Fibroblast of the aortic adventitia (primary cell): ENCODE data around the gene DLL1. TPM values are rescaled to one million over a fixed set of nuclear protein-coding genes. Genes with fewer than 3 reads are reported as not detected.

ENCODE experiments used
- DNase-seq: peaks from one replicate; pipeline ENCODE4 v3.0.0-alpha.2; 2010; ENCODE audit warnings: low read depth
- H3K4me3 ChIP-seq: 2 replicates; pipeline ENCODE4 v1.5.1; 2011; ENCODE audit warnings: low read depth, mild to moderate bottlenecking, control low read depth, low read length, moderate library complexity
- CTCF ChIP-seq: IDR thresholded peaks from 2 replicates; pipeline ENCODE4 v1.5.1; 2011; ENCODE audit warnings: mild to moderate bottlenecking, low read length, control low read depth, inconsistent platforms; ENCODE audit not compliant: insufficient read depth
- total RNA-seq: library from RNA; depleted of rRNA; stranded (reverse); fragments of >200 nt; gene quantifications from 2 replicates; pipeline ENCODE4 v1.2.3, GENCODE V29; 2012; ENCODE audit warnings: low replicate concordance

Gene DLL1
- total RNA-seq, 1 donor, result 0.09 TPM

- no peak for TF ChIP-seq CTCF
- H3K4me3 ChIP-seq, result no peak overlapping the region
- no peak for DNase-seq
Observed at GRCh38 chr6:170249817-170250216, 41.1 kb downstream of the DLL1 start.

- no peak overlapping the region for H3K4me3 ChIP-seq
- TF ChIP-seq CTCF, result no peak
- no peak for DNase-seq
Observed at GRCh38 chr6:170248861-170249600, 41.8 kb downstream of the DLL1 start.

- no peak for TF ChIP-seq CTCF
- DNase-seq, result no peak
- H3K4me3 ChIP-seq, result no peak overlapping the region
Observed at GRCh38 chr6:170248111-170248805, 42.6 kb downstream of the DLL1 start.

GRCh38 chr6:170247178-170247701 is 43.6 kb downstream of the DLL1 start:
- no peak for TF ChIP-seq CTCF
- no peak overlapping the region for H3K4me3 ChIP-seq
- DNase-seq, result no peak

- H3K4me3 ChIP-seq, result no peak overlapping the region
- DNase-seq, result no peak
- no peak for TF ChIP-seq CTCF
Observed at GRCh38 chr6:170245475-170245992, 45.3 kb downstream of the DLL1 start.

GRCh38 chr6:170244721-170245474 is 46.0 kb downstream of the DLL1 start:
- TF ChIP-seq CTCF, result no peak
- no peak overlapping the region for H3K4me3 ChIP-seq
- DNase-seq, result no peak
